Pancreas (tissue), 10 donors: Measurements from ENCODE around the gene RASGRP3. TPM values are rescaled to one million over a fixed set of nuclear protein-coding genes. Genes with fewer than 3 reads are reported as not detected.

Experiments
- ATAC-seq, 4 donors: fragments of 200-7000 bp; cut with Tn5 transposase; one replicate each; pipeline versions ENCODE4 v1.8.0 to v1.9.1; 2020; ENCODE audit warnings: mild to moderate bottlenecking in 4 of 4, moderate library complexity in 4 of 4
- DNase-seq, 6 donors: peaks; one replicate each; pipeline ENCODE4 v3.0.0-alpha.2; 2020
- FAIRE-seq: peaks from 2 replicates; lab custom pipeline; 2012; peaks lifted over from hg19 to GRCh38; lab: Jason Lieb, UNC
- H3K27ac ChIP-seq, 4 donors: fragments of 200-600 bp; sonication (generic); 1 replicate in 3 of 4; 2 replicates in 1 of 4; pipeline versions ENCODE4 v1.5.0 to v1.8.0; 2020
- H3K27me3 ChIP-seq, 4 donors: fragments of 200-600 bp; one replicate each; pipeline ENCODE4 v1.8.0; 2021
- H3K36me3 ChIP-seq, 3 donors: fragments of 200-600 bp; sonication (generic) in 1 of 3; one replicate each; pipeline versions ENCODE4 v1.5.0 to v1.8.0; 2020 to 2021
- H3K4me1 ChIP-seq, 3 donors: fragments of 200-600 bp; one replicate each; pipeline ENCODE4 v1.8.0; 2021
- H3K4me3 ChIP-seq, 4 donors: fragments of 200-600 bp; sonication (generic) in 2 of 4; one replicate each; pipeline versions ENCODE4 v1.5.0 to v1.8.0; 2020 to 2021
- H3K9me3 ChIP-seq, 4 donors: fragments of 200-600 bp; one replicate each; pipeline ENCODE4 v1.8.0; 2021
- CTCF ChIP-seq, 4 donors: fragments of 200-600 bp; sonication (generic) in 3 of 4; IDR thresholded peaks; one replicate each; pipeline versions ENCODE4 v1.5.0 to v1.8.0; 2021; ENCODE audit warnings: antibody characterized with exemption in 4 of 4
- WGBS, 2 donors: extraction: QIAGEN DNeasy Blood & Tissue Kit; methylation state at CpG; one replicate each; pipeline ENCODE4 v1.1.7; 2013; 5-methylcytosine and 5-hydroxymethylcytosine counted together
- intact Hi-C, 3 donors: fragments of 100-400 bp; cut with DNase I; formaldehyde crosslinking; loops; one replicate each; pipeline versions ENCODE4 v1.11.1 to v1.14.2; 2022
- polyA plus RNA-seq, 2 donors: library from polyadenylated mRNA; stranded (reverse); fragments of 200-250 nt; gene quantifications; one replicate each; pipeline ENCODE4 v1.2.3, GENCODE V29; 2013
- total RNA-seq, 6 donors: library from RNA; stranded (reverse); fragmentation: NEBNext Ultra II Directional in 4 of 6; extraction: Animal tissue kit (Norgen Biotek cat#: 25700) in 4 of 6; gene quantifications; one replicate each; pipeline versions ENCODE4 v1.2.1 to v1.2.4, GENCODE V29; 2021 to 2023
- donor health status: healthy with polysubstance abuse.
- donor health status: DM: no; HTN: no; CAD: no; lungs with moderate emphysema.
- donor health status: DM: no; HTN: no; CAD: no.
- donor health status: control.
- donor health status: control.
- donor health status: Bipolar disorder and iron deficiency.
- donor health status: DM: yes; HTN: yes; CAD: no.
- donor health status: DM: no; HTN: no; CAD: no.
- donor health status: DM: no; HTN: no; CAD: no.
- donor health status: DM: yes; HTN: yes; CAD: no.

The RASGRP3 gene
- total and polyA plus RNA-seq, 8 donors = 0.92 to 14.9 (median 3.0) TPM

- WGBS, 2 donors = 0% methylated on average over 56 of the region's 56 CpGs
- Histone ChIP-seq H3K36me3 (no peaks in the 10 kb centered on the region), H3K27me3 (no peaks in the 10 kb centered on the region), H3K27ac (peak within 1 kb of the TSS; percentile 51 to 69 (median 60)), H3K4me3 (peak within 1 kb of the TSS; percentile 72 to 87 (median 77)), H3K4me1 (peaks cover 3 to 27% (median 23%) of the 10 kb centered on the region in 3 donors), H3K9me3 (no peaks in the 10 kb centered on the region)
- TF ChIP-seq CTCF (IDR thresholded peaks at IDR 0.05) = no peak
- intact Hi-C loops = no loop called here
- ATAC-seq (peak; percentile 96 to 99 (median 98)), DNase-seq (peak; percentile 99 to 100 (median 100)), FAIRE-seq (peak; percentile 88)
Observed at GRCh38 chr2:33599175-33599942, 122.9 kb downstream of the RASGRP3 start, which contains the start of gene FAM98A. Gene FAM98A, minus strand, starts transcription at chr2:33599299. Its CDS starts 78 bp downstream, at chr2:33599221.

- Histone ChIP-seq H3K9me3 (no peaks in the 10 kb centered on the region), H3K36me3 (no peaks in the 10 kb centered on the region), H3K27ac (peak overlapping the region in 3 of 4 donors; percentile 51 to 66 (median 64)), H3K4me1 (peaks cover 3 to 27% (median 23%) of the 10 kb centered on the region in 3 donors), H3K4me3 (peak overlapping the region in 3 of 4 donors; percentile 72 to 82 (median 72)), H3K27me3 (no peaks in the 10 kb centered on the region)
- DNase-seq = no peak
- FAIRE-seq = no peak
- WGBS, 2 donors = 8 to 9% methylated on average over 3 of the region's 3 CpGs
- no peak for TF ChIP-seq CTCF (IDR thresholded peaks at IDR 0.05)
- ATAC-seq = no peak
- intact Hi-C loops = no loop called here
Observed at GRCh38 chr2:33599943-33600192, 123.4 kb downstream of the RASGRP3 start.

GRCh38 chr2:33602201-33602830, 125.9 kb downstream of the RASGRP3 start:
- H3K36me3 ChIP-seq = no peaks in the 10 kb centered on the region
- no peak overlapping the region for H3K4me3 ChIP-seq
- H3K9me3 ChIP-seq = no peaks in the 10 kb centered on the region
- H3K27me3 ChIP-seq = no peaks in the 10 kb centered on the region
- no peak for ATAC-seq
- H3K4me1 ChIP-seq = peaks cover 3 to 12% (median 11%) of the 10 kb centered on the region in 3 donors
- no peak for DNase-seq
- 84 to 85% methylated on average over 6 of the region's 6 CpGs for WGBS, 2 donors
- TF ChIP-seq CTCF (IDR thresholded peaks at IDR 0.05) = no peak
- no peak for FAIRE-seq
- intact Hi-C loops = no loop called here
- H3K27ac ChIP-seq = no peak overlapping the region

GRCh38 chr2:33603416-33603815, 127.0 kb downstream of the RASGRP3 start:
- Histone ChIP-seq H3K27me3 (no peaks in the 10 kb centered on the region), H3K36me3 (no peaks in the 10 kb centered on the region), H3K27ac (no peak overlapping the region), H3K4me1 (peaks cover 0 to 5% (median 4%) of the 10 kb centered on the region in 3 donors), H3K4me3 (no peak overlapping the region), H3K9me3 (no peaks in the 10 kb centered on the region)
- no peak for TF ChIP-seq CTCF (IDR thresholded peaks at IDR 0.05)
- DNase-seq = no peak
- intact Hi-C loops = no loop called here
- 72 to 78% methylated on average over 3 of the region's 3 CpGs for WGBS, 2 donors
- FAIRE-seq = no peak
- ATAC-seq = no peak

- DNase-seq = no peak
- Histone ChIP-seq H3K27ac (no peak overlapping the region), H3K4me3 (no peak overlapping the region), H3K9me3 (no peaks in the 10 kb centered on the region), H3K36me3 (no peaks in the 10 kb centered on the region), H3K27me3 (no peaks in the 10 kb centered on the region), H3K4me1 (peaks cover 0 to under 1% (median 0%) of the 10 kb centered on the region in 3 donors)
- TF ChIP-seq CTCF (IDR thresholded peaks at IDR 0.05) = no peak
- no peak for FAIRE-seq
- WGBS, 2 donors = 73 to 80% methylated on average over 6 of the region's 6 CpGs
- no peak for ATAC-seq
- intact Hi-C loops = no loop called here
Observed at GRCh38 chr2:33605056-33605455, 128.6 kb downstream of the RASGRP3 start.
